Loucy (cell line): Measurements from ENCODE around the gene MAP1LC3A.

Experiments used
- H2AFZ ChIP-seq: fragments of 200-600 bp; sonication (generic); 2 replicates; pipeline ENCODE4 v1.6.0; 2016; ENCODE audit warnings: antibody characterized with exemption, mild to moderate bottlenecking, low read length, moderate library complexity
- H3F3A ChIP-seq: fragments of 200-600 bp; 2 replicates; pipeline ENCODE4 v1.6.0; 2016; ENCODE audit warnings: antibody characterized with exemption, low read depth, mild to moderate bottlenecking
- H3K27me3 ChIP-seq: fragments of 200-600 bp; sonication (generic); 2 replicates; pipeline ENCODE4 v1.6.1; 2014; ENCODE audit warnings: low read length, mild to moderate bottlenecking; ENCODE audit not compliant: insufficient read depth, poor library complexity, severe bottlenecking
- H3K36me3 ChIP-seq: fragments of 200-600 bp; sonication (generic); 2 replicates; pipeline ENCODE4 v1.6.1; 2016; ENCODE audit warnings: low read length; ENCODE audit not compliant: insufficient read depth
- H3K4me1 ChIP-seq: fragments of 200-600 bp; sonication (generic); 2 replicates; pipeline ENCODE4 v1.5.1; 2014; ENCODE audit warnings: low read length, mild to moderate bottlenecking; ENCODE audit not compliant: insufficient read depth, poor library complexity, severe bottlenecking
- H3K4me2 ChIP-seq: fragments of 200-600 bp; sonication (generic); 2 replicates; pipeline ENCODE4 v1.6.0; 2014; ENCODE audit warnings: antibody characterized with exemption, low read length, low read depth, mild to moderate bottlenecking; ENCODE audit not compliant: poor library complexity, severe bottlenecking
- H3K4me3 ChIP-seq: fragments of 200-600 bp; sonication (generic); 2 replicates; pipeline ENCODE4 v1.5.1; 2014; ENCODE audit warnings: low read length, mild to moderate bottlenecking, mixed read lengths; ENCODE audit not compliant: poor library complexity, severe bottlenecking
- H3K79me2 ChIP-seq: fragments of 200-600 bp; sonication (generic); 2 replicates; pipeline ENCODE4 v1.6.1; 2014; ENCODE audit warnings: low read length; ENCODE audit not compliant: insufficient read depth
- H3K9ac ChIP-seq: fragments of 200-600 bp; sonication (generic); 2 replicates; pipeline ENCODE4 v1.6.0; 2014; ENCODE audit warnings: mild to moderate bottlenecking, low read depth, low read length, moderate library complexity; ENCODE audit not compliant: poor library complexity, severe bottlenecking
- H3K9me2 ChIP-seq: fragments of 200-600 bp; sonication (generic); replicated peaks from 2 replicates; pipeline ENCODE4 v1.6.1; 2016; ENCODE audit warnings: low read depth, low read length, mixed read lengths
- H3K9me3 ChIP-seq: fragments of 200-600 bp; sonication (generic); 2 replicates; pipeline ENCODE4 v1.6.1; 2014; ENCODE audit warnings: mild to moderate bottlenecking, antibody characterized with exemption, low read length, low read depth; ENCODE audit not compliant: insufficient read depth
- H4K20me1 ChIP-seq: fragments of 200-600 bp; sonication (generic); 2 replicates; pipeline ENCODE4 v1.6.0; 2014; ENCODE audit warnings: antibody characterized with exemption, low read length, mild to moderate bottlenecking; ENCODE audit not compliant: insufficient read depth, poor library complexity, severe bottlenecking
- CTCF ChIP-seq: fragments of 200-600 bp; sonication (generic); conservative IDR thresholded peaks from 2 replicates; pipeline ENCODE4 v1.5.1; 2014; ENCODE audit warnings: mild to moderate bottlenecking, antibody characterized with exemption, low read length
- EZH2phosphoT487 ChIP-seq: fragments of 200-600 bp; IDR thresholded peaks from 2 replicates; pipeline ENCODE4 v1.6.1; 2018; ENCODE audit warnings: antibody characterized with exemption, mild to moderate bottlenecking, moderate library complexity, borderline replicate concordance

The MAP1LC3A gene

GRCh38 chr20:34583544-34583943 lies 25.0 kb downstream of the MAP1LC3A start:
- peaks cover 52% of the 10 kb centered on the region; the same call in 1 of the 2 replicates for H3K36me3 ChIP-seq
- no peak for TF ChIP-seq CTCF
- TF ChIP-seq EZH2phosphoT487, result no peak
- H3K4me3 ChIP-seq, result no peak overlapping the region
- H3K79me2 ChIP-seq, result no peaks in the 10 kb centered on the region
- H3K27me3 ChIP-seq, result no peaks in the 10 kb centered on the region
- no peaks in the 10 kb centered on the region for H3K9me3 ChIP-seq
- no peaks in the 10 kb centered on the region for H3K9me2 ChIP-seq
- no peaks in the 10 kb centered on the region for H4K20me1 ChIP-seq
- H3K9ac ChIP-seq, result no peak overlapping the region
- H3K4me2 ChIP-seq, result no peak overlapping the region
- no peak overlapping the region for H2AFZ ChIP-seq
- H3F3A ChIP-seq, result no peaks in the 10 kb centered on the region
- H3K4me1 ChIP-seq, result no peaks in the 10 kb centered on the region

- TF ChIP-seq CTCF (no peak), EZH2phosphoT487 (no peak)
- no peak overlapping the region for H3K9ac ChIP-seq
- no peak overlapping the region for H2AFZ ChIP-seq
- no peaks in the 10 kb centered on the region for H4K20me1 ChIP-seq
- no peaks in the 10 kb centered on the region for H3F3A ChIP-seq
- peaks cover 47% of the 10 kb centered on the region; the same call in 1 of the 2 replicates for H3K36me3 ChIP-seq
- H3K4me2 ChIP-seq, result no peak overlapping the region
- H3K9me2 ChIP-seq, result no peaks in the 10 kb centered on the region
- no peaks in the 10 kb centered on the region for H3K9me3 ChIP-seq
- H3K4me1 ChIP-seq, result no peaks in the 10 kb centered on the region
- no peak overlapping the region for H3K4me3 ChIP-seq
- H3K27me3 ChIP-seq, result no peaks in the 10 kb centered on the region
- H3K79me2 ChIP-seq, result no peaks in the 10 kb centered on the region
These were observed 26.5 kb downstream of the MAP1LC3A start for GRCh38 chr20:34585019-34585418.

GRCh38 chr20:34586488-34587163 lies 28.1 kb downstream of the MAP1LC3A start:
- H3K9me3 ChIP-seq, result no peaks in the 10 kb centered on the region
- no peak overlapping the region for H3K4me2 ChIP-seq
- H3K36me3 ChIP-seq, result peaks cover 37% of the 10 kb centered on the region; the same call in 1 of the 2 replicates
- no peaks in the 10 kb centered on the region for H3K9me2 ChIP-seq
- H2AFZ ChIP-seq, result no peak overlapping the region
- TF ChIP-seq EZH2phosphoT487, result no peak
- TF ChIP-seq CTCF, result no peak
- no peaks in the 10 kb centered on the region for H3K4me1 ChIP-seq
- no peaks in the 10 kb centered on the region for H3F3A ChIP-seq
- no peak overlapping the region for H3K4me3 ChIP-seq
- H4K20me1 ChIP-seq, result no peaks in the 10 kb centered on the region
- H3K79me2 ChIP-seq, result no peaks in the 10 kb centered on the region
- H3K9ac ChIP-seq, result no peak overlapping the region
- no peaks in the 10 kb centered on the region for H3K27me3 ChIP-seq
